NCI-H446 treated with DMSO at 0.1 percent for 48 hours (cell line): ENCODE results near the gene ITIH3.

Experiments
- DNase-seq: peaks from one replicate; lab custom pipeline; 2025; lab: John Stamatoyannopoulos, UW

Gene ITIH3

GRCh38 chr3:52829482-52829881, 34.9 kb downstream of the ITIH3 start:
- DNase-seq = no peak

- DNase-seq = no peak
Observed at GRCh38 chr3:52829906-52830463, 35.4 kb downstream of the ITIH3 start.

GRCh38 chr3:52830535-52831258, 36.1 kb downstream of the ITIH3 start, which contains the start of gene ITIH4:
Gene ITIH4, minus strand, starts transcription at chr3:52830672. Its CDS starts 30 bp downstream, at chr3:52830642.
- DNase-seq = no peak

- DNase-seq = peak; percentile 82
Observed at GRCh38 chr3:52831500-52832301, 37.1 kb downstream of the ITIH3 start.

- no peak for DNase-seq
Observed at GRCh38 chr3:52833202-52833601, 38.6 kb downstream of the ITIH3 start.

GRCh38 chr3:52834871-52835501, 40.4 kb downstream of the ITIH3 start, which contains the start of gene MUSTN1:
Gene MUSTN1, minus strand, starts transcription at chr3:52835019. Its CDS starts 71 bp downstream, at chr3:52834948.
- peak; percentile 25 for DNase-seq

- no peak for DNase-seq
Observed at GRCh38 chr3:52835766-52836470, 41.3 kb downstream of the ITIH3 start.

- DNase-seq = no peak
Observed at GRCh38 chr3:52836471-52836845, 41.9 kb downstream of the ITIH3 start.

- no peak for DNase-seq
Observed at GRCh38 chr3:52836986-52837385, 42.4 kb downstream of the ITIH3 start.

- DNase-seq = no peak
Observed at GRCh38 chr3:52838561-52839267, 44.1 kb downstream of the ITIH3 start.

GRCh38 chr3:52839268-52839575, 44.6 kb downstream of the ITIH3 start:
- DNase-seq = no peak

- DNase-seq = no peak
Observed at GRCh38 chr3:52839892-52840545, 45.4 kb downstream of the ITIH3 start.

GRCh38 chr3:52841211-52841980, 46.8 kb downstream of the ITIH3 start:
- no peak for DNase-seq

- DNase-seq = no peak
Observed at GRCh38 chr3:52841981-52842340, 47.4 kb downstream of the ITIH3 start.

- DNase-seq = no peak
Observed at GRCh38 chr3:52842424-52842823, 47.8 kb downstream of the ITIH3 start.

GRCh38 chr3:52843108-52843865, 48.7 kb downstream of the ITIH3 start:
- DNase-seq = no peak

- no peak for DNase-seq
Observed at GRCh38 chr3:52843881-52844280, 49.3 kb downstream of the ITIH3 start.

GRCh38 chr3:52844290-52844975, 49.8 kb downstream of the ITIH3 start:
- no peak for DNase-seq

GRCh38 chr3:52845157-52845556, 50.6 kb downstream of the ITIH3 start:
- DNase-seq = no peak
